MCF 10A (cell line): ENCODE data around the gene AMFR. TPM values are rescaled to one million over a fixed set of nuclear protein-coding genes. Genes with fewer than 3 reads are reported as not detected.

Source experiments
- BruUV-seq: library from RNA; stranded (reverse); fragments of 400-500 nt; replicated peaks from 2 replicates; lab custom pipeline; 2021; lab: Mats Ljungman, UMichigan
- CTCF ChIA-PET: fragments of 300-600 bp; sonication (Branson Sonifier 250); formaldehyde crosslinking; extraction: SDS; loops from one replicate; lab custom pipeline; 2021; ENCODE audit warnings: antibody characterized with exemption, inconsistent platforms; lab: Yijun Ruan, JAX
- POLR2A ChIA-PET: fragments of 300-600, 350-650 bp; sonication (Branson Sonifier 250); formaldehyde crosslinking; extraction: SDS; loops from one replicate; lab custom pipeline; 2020; ENCODE audit warnings: antibody characterized with exemption, inconsistent platforms; lab: Yijun Ruan, JAX
- DNase-seq: peaks from one replicate; pipeline ENCODE4 v3.0.0-alpha.2; 2018; ENCODE audit not compliant: unreplicated experiment
- H3K27ac Mint-ChIP-seq: one replicate; pipeline ENCODE4 v1.8.0; 2022; ENCODE audit warnings: mild to moderate bottlenecking, low read depth, mixed read lengths; ENCODE audit not compliant: unreplicated experiment
- H3K27me3 Mint-ChIP-seq: one replicate; pipeline ENCODE4 v1.8.0; 2022; ENCODE audit warnings: mixed read lengths; ENCODE audit not compliant: insufficient read depth, unreplicated experiment
- H3K36me3 Mint-ChIP-seq: one replicate; pipeline ENCODE4 v1.8.0; 2022; ENCODE audit warnings: mild to moderate bottlenecking, moderate library complexity, mixed read lengths; ENCODE audit not compliant: insufficient read depth, unreplicated experiment
- H3K4me1 Mint-ChIP-seq: one replicate; pipeline ENCODE4 v1.8.0; 2022; ENCODE audit warnings: mixed read lengths; ENCODE audit not compliant: insufficient read depth, unreplicated experiment
- H3K4me3 Mint-ChIP-seq: one replicate; pipeline ENCODE4 v1.8.0; 2022; ENCODE audit warnings: mild to moderate bottlenecking, moderate library complexity, mixed read lengths; ENCODE audit not compliant: unreplicated experiment
- H3K9me3 Mint-ChIP-seq: one replicate; pipeline ENCODE4 v1.8.0; 2022; ENCODE audit warnings: mixed read lengths; ENCODE audit not compliant: unreplicated experiment
- CTCF ChIP-seq: fragments of 200-600 bp; IDR thresholded peaks from one replicate; pipeline ENCODE4 v1.8.0; 2022; ENCODE audit warnings: antibody characterized with exemption, mild to moderate bottlenecking; ENCODE audit not compliant: unreplicated experiment
- intact Hi-C: fragments of 100-400 bp; cut with micrococcal nuclease; formaldehyde crosslinking; loops from 2 replicates; pipeline ENCODE4 v1.14.1; 2022
- total RNA-seq: library from RNA; stranded (reverse); gene quantifications from 2 replicates; pipeline ENCODE4 v1.2.3, GENCODE V29; 2022

The AMFR gene
- total RNA-seq, 1 experiment from 2014 or later, result 97.2 TPM

- BruUV-seq, result no TSS peak
- intact Hi-C loops, result no loop called here
- DNase-seq, result no peak
- H3K9me3 Mint-ChIP-seq, result no peaks in the 10 kb centered on the region
- H3K4me3 Mint-ChIP-seq, result no peak overlapping the region
- peaks cover 47% of the 10 kb centered on the region for H3K36me3 Mint-ChIP-seq
- peaks cover 13% of the 10 kb centered on the region for H3K4me1 Mint-ChIP-seq
- no peak overlapping the region for H3K27ac Mint-ChIP-seq
- CTCF ChIA-PET, result interaction anchor here (1.6 kb wide), 1 partner anchor 14 kb away, joined by 13 read pairs; no protein-coding TSS in a partner anchor
- no peaks in the 10 kb centered on the region for H3K27me3 Mint-ChIP-seq
- TF ChIP-seq CTCF, result no peak
- POLR2A ChIA-PET, result interaction anchor here (0.8 to 1.3 kb wide), 4 partner anchors 10 to 81 kb away, joined by 3 read pairs; partner anchors contain the start of genes NUDT21 and OGFOD1
Observed at GRCh38 chr16:56370185-56370874, 55.0 kb downstream of the AMFR start.

GRCh38 chr16:56369202-56369601 lies 56.1 kb downstream of the AMFR start:
- DNase-seq, result no peak
- no peak for TF ChIP-seq CTCF
- ChIA-PET POLR2A (interaction anchor here (1.3 kb wide), 1 partner anchor 25 kb away, joined by 3 read pairs; no protein-coding TSS in a partner anchor), CTCF (interaction anchor here (1.2 to 1.5 kb wide), 3 partner anchors 10 to 144 kb away, joined by 3 to 6 read pairs (median 6); no protein-coding TSS in a partner anchor)
- BruUV-seq, result no TSS peak
- intact Hi-C loops, result no loop called here
- H3K27me3 Mint-ChIP-seq, result no peaks in the 10 kb centered on the region
- peaks cover 47% of the 10 kb centered on the region for H3K36me3 Mint-ChIP-seq
- H3K4me3 Mint-ChIP-seq, result no peak overlapping the region
- H3K4me1 Mint-ChIP-seq, result peaks cover 13% of the 10 kb centered on the region
- H3K9me3 Mint-ChIP-seq, result no peaks in the 10 kb centered on the region
- no peak overlapping the region for H3K27ac Mint-ChIP-seq

- POLR2A ChIA-PET, result no interaction called here
- H3K36me3 Mint-ChIP-seq, result peaks cover 40% of the 10 kb centered on the region
- H3K4me1 Mint-ChIP-seq, result peaks cover 13% of the 10 kb centered on the region
- H3K4me3 Mint-ChIP-seq, result no peak overlapping the region
- no peak overlapping the region for H3K27ac Mint-ChIP-seq
- no peaks in the 10 kb centered on the region for H3K9me3 Mint-ChIP-seq
- no peaks in the 10 kb centered on the region for H3K27me3 Mint-ChIP-seq
- intact Hi-C loops, result no loop called here
- BruUV-seq, result no TSS peak
- CTCF ChIA-PET, result interaction anchor here (0.6 to 1.5 kb wide), 5 partner anchors 9 to 1561 kb away, joined by 3 to 6 read pairs (median 3); no protein-coding TSS in a partner anchor
- TF ChIP-seq CTCF, result no peak
- DNase-seq, result no peak
Observed at GRCh38 chr16:56368545-56368944, 56.8 kb downstream of the AMFR start.

GRCh38 chr16:56367764-56368163 lies 57.6 kb downstream of the AMFR start:
- peaks cover 41% of the 10 kb centered on the region for H3K36me3 Mint-ChIP-seq
- no peaks in the 10 kb centered on the region for H3K9me3 Mint-ChIP-seq
- CTCF ChIA-PET, result interaction anchor here (0.6 to 2.0 kb wide), 4 partner anchors 11 to 215 kb away, joined by 3 to 7 read pairs (median 3); no protein-coding TSS in a partner anchor
- POLR2A ChIA-PET, result interaction anchor here (1.2 kb wide), 1 partner anchor 15 kb away, joined by 3 read pairs; no protein-coding TSS in a partner anchor
- intact Hi-C loops, result no loop called here
- TF ChIP-seq CTCF, result no peak
- no peaks in the 10 kb centered on the region for H3K27me3 Mint-ChIP-seq
- H3K4me1 Mint-ChIP-seq, result peaks cover 13% of the 10 kb centered on the region
- DNase-seq, result no peak
- H3K4me3 Mint-ChIP-seq, result no peak overlapping the region
- no peak overlapping the region for H3K27ac Mint-ChIP-seq
- no TSS peak for BruUV-seq
